ENCODE data around the gene PRCC.
A peak's percentile ranks its signal among the peaks of the same experiment; 100 is the strongest.

GRCh38 chr1:156746728-156747631 lies 20.4 kb upstream of the PRCC start:
- TF ChIP-seq YY1 (IDR thresholded peaks at IDR 0.05; ENCODE audit: insufficient read depth, insufficient read length) (peak; percentile 63), ZNF274 (IDR thresholded peaks at IDR 0.05; ENCODE audit: low read depth, low read length) (no peak), SUZ12 (IDR thresholded peaks at IDR 0.05; ENCODE audit: extremely low read depth, insufficient read depth, insufficient read length) (no peak)
